GM12878 (cell line): ENCODE results near the gene ADGRG7. TPM values are rescaled to one million over a fixed set of nuclear protein-coding genes. Genes with fewer than 3 reads are reported as not detected.

Source experiments
- ATF7 ChIP-seq: fragments of 450-650 bp; IDR thresholded peaks from 2 replicates; pipeline ENCODE4 v1.6.1; 2016; ENCODE audit warnings: low read depth, mild to moderate bottlenecking
- CHD1 ChIP-seq: IDR thresholded peaks from 2 replicates; pipeline ENCODE4 v1.6.1; 2012; ENCODE audit warnings: low read depth, low read length, improper control_type of control experiment
- E2F8 ChIP-seq: fragments of 450-650 bp; IDR thresholded peaks from 2 replicates; pipeline ENCODE4 v1.6.1; 2018; ENCODE audit warnings: mild to moderate bottlenecking, low read depth, moderate library complexity; ENCODE audit not compliant: partially characterized antibody
- EP300 ChIP-seq, 2 experiments: fragments of 150-350 bp in 1 of 2; IDR thresholded peaks; 2 replicates each; pipeline ENCODE4 v1.6.1; 2011 to 2012; ENCODE audit warnings: low read depth in 2 of 2, low read length in 2 of 2, borderline replicate concordance in 1 of 2, improper control_type of control experiment in 1 of 2, inconsistent platforms in 1 of 2; ENCODE audit not compliant: control insufficient read depth in 1 of 2
- ESRRA ChIP-seq: IDR thresholded peaks from 2 replicates; pipeline ENCODE4 v1.6.1; 2012; ENCODE audit warnings: mild to moderate bottlenecking, low read length, improper control_type of control experiment
- GABPA ChIP-seq: IDR thresholded peaks from 2 replicates; pipeline ENCODE4 v1.6.1; 2014; ENCODE audit warnings: antibody characterized with exemption, low read depth, mild to moderate bottlenecking, inconsistent platforms
- GATAD2B ChIP-seq: fragments of 450-650 bp; conservative IDR thresholded peaks from 2 replicates; pipeline ENCODE4 v1.6.1; 2017; ENCODE audit warnings: low read depth, mild to moderate bottlenecking, moderate library complexity
- IKZF2 ChIP-seq, 2 experiments: fragments of 450-650 bp; IDR thresholded peaks; 2 replicates each; pipeline ENCODE4 v1.6.1; 2017; ENCODE audit warnings: mild to moderate bottlenecking in 2 of 2, moderate library complexity in 2 of 2
- MEF2B ChIP-seq: fragments of 450-650 bp; IDR thresholded peaks from 2 replicates; pipeline ENCODE4 v1.6.1; 2018; ENCODE audit warnings: mild to moderate bottlenecking, moderate library complexity; ENCODE audit not compliant: partially characterized antibody, poor library complexity, severe bottlenecking
- MTA3 ChIP-seq: IDR thresholded peaks from 2 replicates; pipeline ENCODE4 v1.6.1; 2012; ENCODE audit warnings: low read length, inconsistent platforms, borderline replicate concordance
- NFYB ChIP-seq: IDR thresholded peaks from 2 replicates; pipeline ENCODE4 v1.6.1; 2011; ENCODE audit warnings: low read depth, mild to moderate bottlenecking, low read length, improper control_type of control experiment, moderate library complexity; ENCODE audit not compliant: insufficient read depth
- NR2F1 ChIP-seq: fragments of 450-650 bp; conservative IDR thresholded peaks from 2 replicates; pipeline ENCODE4 v1.6.1; 2017; ENCODE audit warnings: mild to moderate bottlenecking
- POLR2AphosphoS5 ChIP-seq: IDR thresholded peaks from 2 replicates; pipeline ENCODE4 v1.6.1; 2011; ENCODE audit warnings: mild to moderate bottlenecking, low read length, inconsistent platforms
- RUNX3 ChIP-seq: IDR thresholded peaks from 2 replicates; pipeline ENCODE4 v1.6.1; 2012; ENCODE audit warnings: low read length, inconsistent platforms
- SMC3 ChIP-seq: IDR thresholded peaks from 2 replicates; pipeline ENCODE4 v1.6.1; 2011; ENCODE audit warnings: low read length, improper control_type of control experiment, borderline replicate concordance
- USF2 ChIP-seq: IDR thresholded peaks from 2 replicates; pipeline ENCODE4 v1.6.1; 2011; ENCODE audit warnings: low read depth, low read length, improper control_type of control experiment, borderline replicate concordance
- polyA plus RNA-seq, 11 experiments: library from polyadenylated mRNA; depleted of rRNA in 4 of 11; unstranded in 6 of 11; stranded (reverse) in 5 of 11; fragments of >200 nt; fragmentation: Nextera tagmentation in 4 of 11; fragmentation: Illumina TruSeq in 1 of 11; extraction: Ambion mirVana in 4 of 11; extraction: Trizol in 1 of 11; gene quantifications; 1 replicate in 1 of 11; 2 replicates in 10 of 11; pipeline versions ENCODE4 v1.2.1 to v1.2.3, GENCODE V29; 2011 to 2016; ENCODE audit warnings: inconsistent platforms in 2 of 11, missing spikeins in 2 of 11, low read depth in 1 of 11
- total RNA-seq, 4 experiments: library from RNA; depleted of rRNA in 3 of 4; stranded (reverse); fragments of >200 nt in 3 of 4; fragmentation: Illumina TruSeq in 1 of 4; extraction: Trizol in 1 of 4; gene quantifications; 2 replicates each; pipeline versions ENCODE4 v1.2.1 to v1.2.3, GENCODE V29; 2013 to 2021

The ADGRG7 gene
- total and polyA plus RNA-seq, 10 of the 15 experiments (the other 5 are each of a cell fraction or from before 2014, with no cell fraction given), result 0.02 to 0.21 (median 0.14) TPM; not detected in 7

GRCh38 chr3:100641471-100642032 lies 32.2 kb downstream of the ADGRG7 start (continued):
- TF ChIP-seq E2F8, result no peak
- TF ChIP-seq MTA3, result no peak
- peak; percentile 83 to 88 for TF ChIP-seq IKZF2 (IDR thresholded peaks at IDR 0.05)
- TF ChIP-seq CHD1, result no peak
- TF ChIP-seq GATAD2B, result peak; percentile 59; the same call in 1 of the 2 replicates
- no peak for TF ChIP-seq POLR2AphosphoS5
- TF ChIP-seq ATF7, result peak; percentile 97
- peak; percentile 86 for TF ChIP-seq MEF2B
- peak; percentile 59 to 64; a peak in 2 of 4 replicates for TF ChIP-seq EP300 (IDR thresholded peaks at IDR 0.05; ENCODE audit: borderline replicate concordance in 1 of 2, control insufficient read depth in 1 of 2, low read depth in 2 of 2, low read length in 2 of 2)
- peak; percentile 56; the same call in 1 of the 2 replicates for TF ChIP-seq RUNX3
- no peak for TF ChIP-seq ESRRA
- TF ChIP-seq NR2F1, result peak; percentile 97
- TF ChIP-seq NFYB, result no peak
- no peak for TF ChIP-seq SMC3
- peak; percentile 42; the same call in 1 of the 2 replicates for TF ChIP-seq USF2
- no peak for TF ChIP-seq GABPA
